NB4 (cell line): ENCODE data around the gene NR1H3.

Source experiments
- POLR2A ChIP-seq: IDR thresholded peaks from 2 replicates; pipeline ENCODE4 v1.6.1; 2011; ENCODE audit warnings: mild to moderate bottlenecking; ENCODE audit not compliant: insufficient read length; ENCODE audit errors: extremely low read depth
- TF ChIP-seq, protein P1 (sequence below): IDR thresholded peaks from 2 replicates; pipeline ENCODE4 v1.6.1; 2011; ENCODE audit warnings: low read depth, low read length
- TF ChIP-seq, protein P2 (sequence below): IDR thresholded peaks from one replicate; pipeline ENCODE4 v1.5.1; 2012; ENCODE audit warnings: low read depth, low read length

DNA sequence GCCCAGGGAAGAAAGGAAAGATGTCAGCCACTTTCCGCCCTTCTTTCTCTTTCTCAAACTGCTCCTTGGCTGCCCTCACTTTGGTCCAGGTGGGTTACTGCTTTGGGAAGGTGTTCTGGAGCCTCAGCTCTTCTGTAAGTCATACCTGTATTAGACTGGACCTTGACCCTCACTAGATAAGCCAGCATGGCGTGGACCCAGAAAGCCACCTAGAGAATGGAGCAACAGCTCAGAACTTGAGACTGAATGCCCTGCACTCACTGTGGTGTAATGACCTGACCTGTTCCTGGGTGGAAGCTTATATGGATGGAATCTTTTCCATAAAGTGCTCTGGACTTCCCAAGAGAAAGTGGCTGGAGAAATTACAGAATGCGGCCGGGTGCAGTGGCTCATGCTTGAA, 24.7 kb upstream of the NR1H3 start:
- TF ChIP-seq, protein P1, sequence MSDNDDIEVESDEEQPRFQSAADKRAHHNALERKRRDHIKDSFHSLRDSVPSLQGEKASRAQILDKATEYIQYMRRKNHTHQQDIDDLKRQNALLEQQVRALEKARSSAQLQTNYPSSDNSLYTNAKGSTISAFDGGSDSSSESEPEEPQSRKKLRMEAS: no peak
- TF ChIP-seq, protein P2, sequence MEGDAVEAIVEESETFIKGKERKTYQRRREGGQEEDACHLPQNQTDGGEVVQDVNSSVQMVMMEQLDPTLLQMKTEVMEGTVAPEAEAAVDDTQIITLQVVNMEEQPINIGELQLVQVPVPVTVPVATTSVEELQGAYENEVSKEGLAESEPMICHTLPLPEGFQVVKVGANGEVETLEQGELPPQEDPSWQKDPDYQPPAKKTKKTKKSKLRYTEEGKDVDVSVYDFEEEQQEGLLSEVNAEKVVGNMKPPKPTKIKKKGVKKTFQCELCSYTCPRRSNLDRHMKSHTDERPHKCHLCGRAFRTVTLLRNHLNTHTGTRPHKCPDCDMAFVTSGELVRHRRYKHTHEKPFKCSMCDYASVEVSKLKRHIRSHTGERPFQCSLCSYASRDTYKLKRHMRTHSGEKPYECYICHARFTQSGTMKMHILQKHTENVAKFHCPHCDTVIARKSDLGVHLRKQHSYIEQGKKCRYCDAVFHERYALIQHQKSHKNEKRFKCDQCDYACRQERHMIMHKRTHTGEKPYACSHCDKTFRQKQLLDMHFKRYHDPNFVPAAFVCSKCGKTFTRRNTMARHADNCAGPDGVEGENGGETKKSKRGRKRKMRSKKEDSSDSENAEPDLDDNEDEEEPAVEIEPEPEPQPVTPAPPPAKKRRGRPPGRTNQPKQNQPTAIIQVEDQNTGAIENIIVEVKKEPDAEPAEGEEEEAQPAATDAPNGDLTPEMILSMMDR: no peak
- no peak for TF ChIP-seq POLR2A
